Vagina (tissue), 2 donors: ENCODE results near the gene PCYOX1L.

Experiments used
- POLR2A ChIP-seq, 2 donors: fragments of 450-650 bp; IDR thresholded peaks; one replicate each; pipeline ENCODE4 v1.6.1; 2017; ENCODE audit warnings: antibody characterized with exemption in 2 of 2, mild to moderate bottlenecking in 2 of 2, moderate library complexity in 2 of 2
- POLR2AphosphoS5 ChIP-seq, 2 donors: sonication (generic); formaldehyde crosslinking; IDR thresholded peaks; one replicate each; pipeline ENCODE4 v1.9.0; 2017; ENCODE audit warnings: antibody characterized with exemption in 2 of 2, mild to moderate bottlenecking in 2 of 2, low read depth in 1 of 2; ENCODE audit not compliant: insufficient read depth in 1 of 2
- TF ChIP-seq, protein P1 (sequence below), 3 experiments: fragments of 450-650 bp in 2 of 3; fragments of 200-600 bp in 1 of 3; sonication (generic) in 1 of 3; IDR thresholded peaks; one replicate each; pipeline ENCODE4 v1.5.1; 2017 to 2019; ENCODE audit warnings: antibody characterized with exemption in 3 of 3, mild to moderate bottlenecking in 2 of 3, moderate library complexity in 2 of 3

DNA sequence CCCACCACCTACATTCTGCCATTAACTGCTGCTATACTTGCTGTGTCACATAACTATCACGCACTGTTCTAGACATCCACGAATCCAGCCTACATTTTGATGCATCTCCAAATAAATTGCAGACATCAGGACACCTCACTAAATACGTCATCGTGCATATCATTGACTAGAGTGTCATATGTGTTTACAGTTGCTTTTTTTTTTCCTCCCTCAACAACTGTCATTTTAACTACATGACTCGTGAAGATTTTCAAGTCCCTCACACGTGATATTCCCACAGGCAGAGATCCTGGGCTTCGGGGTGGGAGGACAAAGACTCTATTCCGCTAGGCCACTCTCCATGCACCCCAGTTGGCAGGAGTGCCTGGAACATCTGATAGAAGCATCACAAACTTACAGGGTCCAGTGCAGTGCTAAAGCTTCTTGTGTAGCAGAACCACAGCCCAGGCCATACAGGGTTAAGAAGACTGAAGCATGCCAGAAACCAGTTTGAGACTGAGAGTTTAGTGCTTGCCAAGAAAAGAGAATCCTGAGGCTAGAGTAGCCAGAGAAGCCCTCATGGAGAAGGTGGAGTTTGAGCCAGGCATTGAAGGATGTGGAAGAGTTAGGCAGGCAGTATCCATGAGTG is 1.1 kb downstream of the PCYOX1L start:
- TF ChIP-seq POLR2AphosphoS5 (IDR thresholded peaks at IDR 0.05; ENCODE audit: insufficient read depth in 1 of 2, low read depth in 1 of 2) (no peak), POLR2A (IDR thresholded peaks at IDR 0.05) (no peak)
- TF ChIP-seq, protein P1, sequence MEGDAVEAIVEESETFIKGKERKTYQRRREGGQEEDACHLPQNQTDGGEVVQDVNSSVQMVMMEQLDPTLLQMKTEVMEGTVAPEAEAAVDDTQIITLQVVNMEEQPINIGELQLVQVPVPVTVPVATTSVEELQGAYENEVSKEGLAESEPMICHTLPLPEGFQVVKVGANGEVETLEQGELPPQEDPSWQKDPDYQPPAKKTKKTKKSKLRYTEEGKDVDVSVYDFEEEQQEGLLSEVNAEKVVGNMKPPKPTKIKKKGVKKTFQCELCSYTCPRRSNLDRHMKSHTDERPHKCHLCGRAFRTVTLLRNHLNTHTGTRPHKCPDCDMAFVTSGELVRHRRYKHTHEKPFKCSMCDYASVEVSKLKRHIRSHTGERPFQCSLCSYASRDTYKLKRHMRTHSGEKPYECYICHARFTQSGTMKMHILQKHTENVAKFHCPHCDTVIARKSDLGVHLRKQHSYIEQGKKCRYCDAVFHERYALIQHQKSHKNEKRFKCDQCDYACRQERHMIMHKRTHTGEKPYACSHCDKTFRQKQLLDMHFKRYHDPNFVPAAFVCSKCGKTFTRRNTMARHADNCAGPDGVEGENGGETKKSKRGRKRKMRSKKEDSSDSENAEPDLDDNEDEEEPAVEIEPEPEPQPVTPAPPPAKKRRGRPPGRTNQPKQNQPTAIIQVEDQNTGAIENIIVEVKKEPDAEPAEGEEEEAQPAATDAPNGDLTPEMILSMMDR (IDR thresholded peaks at IDR 0.05), result no peak
